Measurements from ENCODE around the gene KPNB1. TPM values are rescaled to one million over a fixed set of nuclear protein-coding genes. Genes with fewer than 3 reads are reported as not detected.

Gene KPNB1
- total and polyA plus RNA-seq, 10 of the 15 experiments (the other 5 are each of a cell fraction or from before 2014, with no cell fraction given): 67.8 to 525 (median 246) TPM

- TF ChIP-seq REST (IDR thresholded peaks at IDR 0.05; ENCODE audit: low read depth, low read length): no peak
- TF ChIP-seq MXI1 (IDR thresholded peaks at IDR 0.05; ENCODE audit: low read depth, low read length): no peak
- no peak for TF ChIP-seq ATF7 (IDR thresholded peaks at IDR 0.05; ENCODE audit: low read depth)
- TF ChIP-seq MEF2B (IDR thresholded peaks at IDR 0.05; ENCODE audit: partially characterized antibody, poor library complexity, severe bottlenecking): no peak
- TF ChIP-seq NFXL1 (IDR thresholded peaks at IDR 0.05; ENCODE audit: borderline replicate concordance): no peak
These were observed 25.9 kb downstream of the KPNB1 start (continued) for GRCh38 chr17:47675380-47676198.

GRCh38 chr17:47676199-47676472 lies 26.4 kb downstream of the KPNB1 start:
- in situ Hi-C loops (cut with MboI): no loop called here
- WGBS (ENCODE audit: insufficient coverage, insufficient replicate concordance, low lambda C conversion rate, missing lambda C conversion rate): 83% methylated on average over 4 of the region's 4 CpGs
- TF ChIP-seq SREBF2 (IDR thresholded peaks at IDR 0.05; ENCODE audit: low read length): no peak
- TF ChIP-seq, protein P1, sequence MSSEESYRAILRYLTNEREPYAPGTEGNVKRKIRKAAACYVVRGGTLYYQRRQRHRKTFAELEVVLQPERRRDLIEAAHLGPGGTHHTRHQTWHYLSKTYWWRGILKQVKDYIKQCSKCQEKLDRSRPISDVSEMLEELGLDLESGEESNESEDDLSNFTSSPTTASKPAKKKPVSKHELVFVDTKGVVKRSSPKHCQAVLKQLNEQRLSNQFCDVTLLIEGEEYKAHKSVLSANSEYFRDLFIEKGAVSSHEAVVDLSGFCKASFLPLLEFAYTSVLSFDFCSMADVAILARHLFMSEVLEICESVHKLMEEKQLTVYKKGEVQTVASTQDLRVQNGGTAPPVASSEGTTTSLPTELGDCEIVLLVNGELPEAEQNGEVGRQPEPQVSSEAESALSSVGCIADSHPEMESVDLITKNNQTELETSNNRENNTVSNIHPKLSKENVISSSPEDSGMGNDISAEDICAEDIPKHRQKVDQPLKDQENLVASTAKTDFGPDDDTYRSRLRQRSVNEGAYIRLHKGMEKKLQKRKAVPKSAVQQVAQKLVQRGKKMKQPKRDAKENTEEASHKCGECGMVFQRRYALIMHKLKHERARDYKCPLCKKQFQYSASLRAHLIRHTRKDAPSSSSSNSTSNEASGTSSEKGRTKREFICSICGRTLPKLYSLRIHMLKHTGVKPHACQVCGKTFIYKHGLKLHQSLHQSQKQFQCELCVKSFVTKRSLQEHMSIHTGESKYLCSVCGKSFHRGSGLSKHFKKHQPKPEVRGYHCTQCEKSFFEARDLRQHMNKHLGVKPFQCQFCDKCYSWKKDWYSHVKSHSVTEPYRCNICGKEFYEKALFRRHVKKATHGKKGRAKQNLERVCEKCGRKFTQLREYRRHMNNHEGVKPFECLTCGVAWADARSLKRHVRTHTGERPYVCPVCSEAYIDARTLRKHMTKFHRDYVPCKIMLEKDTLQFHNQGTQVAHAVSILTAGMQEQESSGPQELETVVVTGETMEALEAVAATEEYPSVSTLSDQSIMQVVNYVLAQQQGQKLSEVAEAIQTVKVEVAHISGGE (CRISPR knock-in tag; IDR thresholded peaks at IDR 0.05): no peak
- no peak for TF ChIP-seq SMARCA5 (IDR thresholded peaks at IDR 0.05)
- no peak for TF ChIP-seq HCFC1 (IDR thresholded peaks at IDR 0.05; ENCODE audit: low read length)
- no peak for TF ChIP-seq WRNIP1 (IDR thresholded peaks at IDR 0.05; ENCODE audit: borderline replicate concordance, low read depth, low read length)
- no peak for TF ChIP-seq CHD4 (IDR thresholded peaks at IDR 0.05)
- TF ChIP-seq EGR1 (IDR thresholded peaks at IDR 0.05; ENCODE audit: borderline replicate concordance in 1 of 2, low read depth in 2 of 2, low read length in 2 of 2): no peak
- TF ChIP-seq ZBTB33 (IDR thresholded peaks at IDR 0.05): no peak
- TF ChIP-seq ZBED1 (IDR thresholded peaks at IDR 0.05; ENCODE audit: borderline replicate concordance): no peak

More at GRCh38 chr17:47676199-47676472, 26.4 kb downstream of the KPNB1 start:
- Histone ChIP-seq H3K9ac (ENCODE audit: control insufficient read depth, insufficient read depth, low read length) (no peak overlapping the region), H3K9me3 (replicated peaks; ENCODE audit: control insufficient read depth, insufficient read depth, low read length) (no peaks in the 10 kb centered on the region), H3K27me3 (replicated peaks in 1 of 2; ENCODE audit: control insufficient read depth in 2 of 2, insufficient read depth in 2 of 2, low read length in 1 of 2) (no peaks in the 10 kb centered on the region), H3K79me2 (ENCODE audit: control insufficient read depth, insufficient read depth, low read length) (no peaks in the 10 kb centered on the region; the same call in 1 of the 2 replicates), H3K4me2 (ENCODE audit: control insufficient read depth, insufficient read depth) (no peak overlapping the region), H3K27ac (ENCODE audit: control insufficient read depth, insufficient read depth) (no peak overlapping the region), H3K4me1 (ENCODE audit: control insufficient read depth, insufficient read depth, low read length) (no peaks in the 10 kb centered on the region), H3K4me3 (no peak overlapping the region), H4K20me1 (ENCODE audit: control insufficient read depth, insufficient read depth) (no peaks in the 10 kb centered on the region), H3K36me3 (ENCODE audit: control insufficient read depth in 2 of 2, insufficient read depth in 2 of 2, low read length in 1 of 2) (peaks cover 26 to 62% of the 10 kb centered on the region in 2 experiments), H2AFZ (ENCODE audit: control insufficient read depth, low read depth, low read length) (no peak overlapping the region)
- intact Hi-C loops (cut with micrococcal nuclease; ENCODE audit: unreplicated experiment): no loop called here
- DNase-seq (ENCODE audit: low read depth, low spot score) (no peak), ATAC-seq (no peak), FAIRE-seq (no peak)
- ChIA-PET CTCF (interaction anchor here (0.8 to 6.1 kb wide), 4 partner anchors 12 to 126 kb away, joined by 3 to 47 read pairs (median 4); no protein-coding TSS in a partner anchor), POLR2A (interaction anchor here (0.6 kb wide), 3 partner anchors 12 to 1516 kb away, joined by 3 to 8 read pairs (median 4); no protein-coding TSS in a partner anchor), RAD21 (ENCODE audit: unreplicated experiment) (interaction anchor here (1.6 kb wide), 1 partner anchor 11 kb away, joined by 5 read pairs; no protein-coding TSS in a partner anchor), SMC1A (ENCODE audit: uncharacterized antibody, unreplicated experiment) (interaction anchor here (1.2 to 1.7 kb wide), 4 partner anchors 13 to 60 kb away, joined by 3 to 6 read pairs (median 3); no protein-coding TSS in a partner anchor)
- BruUV-seq (replicated peaks): TSS peak; percentile 9

All from GM12878 (cell line).